Neural progenitor cell (in vitro differentiated cells): ENCODE data around the gene CCL14. TPM values are rescaled to one million over a fixed set of nuclear protein-coding genes. Genes with fewer than 3 reads are reported as not detected.
A peak's percentile ranks its signal among the peaks of the same experiment; 100 is the strongest.

ENCODE experiments used
- DNase-seq: peaks from one replicate; pipeline ENCODE4 v3.0.0-alpha.2; 2016; ENCODE audit warnings: low spot score
- H2AFZ ChIP-seq: fragments of 200-600 bp; sonication (generic); replicated peaks from 2 replicates; pipeline ENCODE4 v1.6.1; 2016; ENCODE audit warnings: antibody characterized with exemption
- H3F3A ChIP-seq: fragments of 200-600 bp; sonication (generic); 2 replicates; pipeline ENCODE4 v1.6.1; 2016; ENCODE audit warnings: antibody characterized with exemption, low read depth
- H3K27ac ChIP-seq: fragments of 200-600 bp; sonication (generic); 2 replicates; pipeline ENCODE4 v1.5.1; 2016; ENCODE audit warnings: mild to moderate bottlenecking
- H3K27me3 ChIP-seq: fragments of 200-600 bp; sonication (generic); 2 replicates; pipeline ENCODE4 v1.6.1; 2016; ENCODE audit warnings: mild to moderate bottlenecking, moderate library complexity
- H3K36me3 ChIP-seq: fragments of 200-600 bp; sonication (generic); 2 replicates; pipeline ENCODE4 v1.5.1; 2016
- H3K4me1 ChIP-seq: fragments of 200-600 bp; sonication (generic); 2 replicates; pipeline ENCODE4 v1.6.1; 2016; ENCODE audit warnings: mixed run types
- H3K4me2 ChIP-seq: fragments of 200-600 bp; sonication (generic); 2 replicates; pipeline ENCODE4 v1.6.1; 2016
- H3K4me3 ChIP-seq: fragments of 200-600 bp; sonication (generic); 2 replicates; pipeline ENCODE4 v1.5.1; 2016
- H3K79me2 ChIP-seq: fragments of 200-600 bp; sonication (generic); 2 replicates; pipeline ENCODE4 v1.6.1; 2016; ENCODE audit warnings: low read depth
- H3K9ac ChIP-seq: fragments of 200-600 bp; sonication (generic); 2 replicates; pipeline ENCODE4 v1.6.1; 2016
- H3K9me3 ChIP-seq: fragments of 200-600 bp; sonication (generic); 2 replicates; pipeline ENCODE4 v1.5.1; 2016; ENCODE audit warnings: low read depth
- H4K20me1 ChIP-seq: fragments of 200-600 bp; sonication (generic); 2 replicates; pipeline ENCODE4 v1.6.1; 2016; ENCODE audit warnings: low read depth
- H3K27ac Mint-ChIP-seq: 3 replicates; pipeline ENCODE4 v1.8.0; 2021; ENCODE audit warnings: mixed read lengths
- H3K27me3 Mint-ChIP-seq: 2 replicates; pipeline ENCODE4 v1.8.0; 2022; ENCODE audit warnings: low read depth, mild to moderate bottlenecking, inconsistent platforms, moderate library complexity, mixed read lengths; ENCODE audit not compliant: insufficient read depth
- H3K36me3 Mint-ChIP-seq: 3 replicates; pipeline ENCODE4 v1.8.0; 2021; ENCODE audit warnings: mixed read lengths
- H3K4me1 Mint-ChIP-seq: 3 replicates; pipeline ENCODE4 v1.8.0; 2021; ENCODE audit warnings: mixed read lengths
- H3K4me3 Mint-ChIP-seq: 3 replicates; pipeline ENCODE4 v1.8.0; 2021; ENCODE audit warnings: mild to moderate bottlenecking, moderate library complexity, mixed read lengths
- H3K9me3 Mint-ChIP-seq: 3 replicates; pipeline ENCODE4 v1.8.0; 2020; ENCODE audit warnings: mixed read lengths
- CTCF ChIP-seq: fragments of 200-600 bp; sonication (generic); IDR thresholded peaks from 2 replicates; pipeline ENCODE4 v1.5.1; 2017; ENCODE audit warnings: antibody characterized with exemption, mild to moderate bottlenecking
- EZH2 ChIP-seq: fragments of 200-600 bp; sonication (generic); IDR thresholded peaks from 2 replicates; pipeline ENCODE4 v1.6.1; 2017; ENCODE audit warnings: antibody characterized with exemption, mild to moderate bottlenecking, moderate library complexity
- EZH2phosphoT487 ChIP-seq: fragments of 200-600 bp; sonication (generic); IDR thresholded peaks from 2 replicates; pipeline ENCODE4 v1.6.1; 2017; ENCODE audit warnings: antibody characterized with exemption
- total RNA-seq: library from RNA; depleted of rRNA; stranded (reverse); fragments of >200 nt; gene quantifications from 2 replicates; pipeline ENCODE4 v1.2.3, GENCODE V29; 2015; ENCODE audit warnings: low replicate concordance

The CCL14 gene
- total RNA-seq, 1 donor from 2014 or later: not detected

DNA sequence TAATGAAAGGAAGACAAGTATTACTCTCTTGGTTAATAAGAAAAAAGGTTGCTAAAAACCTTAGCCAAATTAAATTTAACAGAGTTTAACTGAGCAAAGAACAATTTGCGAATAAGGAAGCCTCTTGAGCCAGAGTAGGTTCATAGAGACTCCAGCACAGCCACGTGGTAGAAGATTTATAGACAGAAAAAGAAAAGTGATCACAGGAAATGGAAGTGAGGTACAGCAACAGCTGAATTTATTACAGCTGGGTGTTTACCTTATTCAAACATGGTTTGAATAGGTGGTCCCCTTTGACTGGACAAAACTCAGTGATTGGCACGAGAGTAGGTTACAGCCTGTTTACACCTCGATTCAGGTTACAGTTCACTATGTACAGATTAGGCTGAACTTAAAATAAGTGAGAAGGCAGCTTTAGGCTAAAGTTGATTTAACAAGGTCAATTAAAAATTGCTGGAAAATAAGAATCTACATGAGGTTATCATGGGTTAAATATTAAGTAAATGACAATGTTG lies 18.1 kb upstream of the CCL14 start:
- H3K27me3 Mint-ChIP-seq: peaks cover 3% of the 10 kb centered on the region
- H3K36me3 Mint-ChIP-seq: no peaks in the 10 kb centered on the region
- TF ChIP-seq EZH2phosphoT487: no peak
- no peak for TF ChIP-seq CTCF
- TF ChIP-seq EZH2: no peak
- Histone ChIP-seq H3K9ac (no peak overlapping the region), H3F3A (no peaks in the 10 kb centered on the region), H4K20me1 (no peaks in the 10 kb centered on the region), H2AFZ (no peak overlapping the region), H3K9me3 (no peaks in the 10 kb centered on the region), H3K4me3 (no peak overlapping the region), H3K79me2 (no peaks in the 10 kb centered on the region), H3K27me3 (no peaks in the 10 kb centered on the region), H3K4me2 (no peak overlapping the region), H3K4me1 (no peaks in the 10 kb centered on the region), H3K27ac (no peak overlapping the region), H3K36me3 (no peaks in the 10 kb centered on the region)
- no peak overlapping the region for H3K4me3 Mint-ChIP-seq
- no peak overlapping the region for H3K27ac Mint-ChIP-seq
- H3K9me3 Mint-ChIP-seq: peaks cover 3% of the 10 kb centered on the region
- DNase-seq: no peak
- peaks cover 15% of the 10 kb centered on the region for H3K4me1 Mint-ChIP-seq

- H3K9ac ChIP-seq: no peak overlapping the region
- H3K9me3 ChIP-seq: no peaks in the 10 kb centered on the region
- no peaks in the 10 kb centered on the region for H3K79me2 ChIP-seq
- Mint-ChIP-seq H3K4me3 (no peak overlapping the region), H3K36me3 (no peaks in the 10 kb centered on the region), H3K27me3 (peaks cover 3% of the 10 kb centered on the region), H3K4me1 (peaks cover 15% of the 10 kb centered on the region), H3K27ac (no peak overlapping the region), H3K9me3 (peaks cover 3% of the 10 kb centered on the region)
- H2AFZ ChIP-seq: no peak overlapping the region
- H3K4me2 ChIP-seq: no peak overlapping the region
- no peak for TF ChIP-seq EZH2phosphoT487
- H3K36me3 ChIP-seq: no peaks in the 10 kb centered on the region
- no peak for DNase-seq
- no peaks in the 10 kb centered on the region for H3K27me3 ChIP-seq
- no peak overlapping the region for H3K27ac ChIP-seq
- no peaks in the 10 kb centered on the region for H3F3A ChIP-seq
- no peaks in the 10 kb centered on the region for H4K20me1 ChIP-seq
- H3K4me1 ChIP-seq: no peaks in the 10 kb centered on the region
- H3K4me3 ChIP-seq: no peak overlapping the region
These were observed 16.1 kb upstream of the CCL14 start for GRCh38 chr17:36002631-36003030.

DNA sequence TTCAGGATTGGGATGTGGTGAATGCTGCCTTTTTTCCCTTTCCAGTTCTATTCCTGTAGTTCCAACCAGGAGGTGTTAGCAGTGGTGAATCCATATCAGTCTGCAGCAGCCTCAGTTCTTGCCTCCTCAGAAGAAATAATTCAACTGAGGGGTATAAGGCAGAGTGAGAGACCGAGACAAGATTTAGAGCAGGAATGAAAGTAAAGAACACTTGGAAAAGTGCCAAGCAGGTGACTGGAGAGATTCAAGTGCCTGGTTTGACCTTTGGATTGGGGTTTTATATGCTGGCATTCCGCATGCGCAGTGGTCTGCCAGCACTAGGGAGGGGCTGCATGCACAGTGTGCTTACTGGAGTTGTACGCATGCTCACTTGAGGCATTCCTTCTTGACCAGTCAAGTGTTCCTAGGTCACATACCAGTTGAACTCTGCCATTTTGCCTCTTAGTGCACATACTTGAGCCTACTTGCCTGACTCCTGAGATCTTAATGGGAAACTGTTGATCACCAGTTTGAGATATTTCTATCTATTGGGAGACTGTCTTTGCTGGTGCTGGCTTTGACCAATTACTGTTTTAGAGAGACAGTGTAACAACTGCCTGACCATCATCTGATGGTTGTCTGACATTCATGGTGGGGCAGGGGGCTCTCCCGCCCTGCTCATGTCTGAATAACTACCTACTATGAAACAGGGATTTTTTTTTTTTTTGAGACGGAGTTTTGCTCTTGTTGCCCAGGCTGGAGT lies 15.5 kb upstream of the CCL14 start:
- H3K4me2 ChIP-seq: no peak overlapping the region
- no peak overlapping the region for H2AFZ ChIP-seq
- H3K4me3 ChIP-seq: no peak overlapping the region
- H3K27me3 Mint-ChIP-seq: peaks cover 3% of the 10 kb centered on the region
- H3K4me1 ChIP-seq: no peaks in the 10 kb centered on the region
- H3K4me1 Mint-ChIP-seq: peaks cover 15% of the 10 kb centered on the region
- H3K36me3 Mint-ChIP-seq: no peaks in the 10 kb centered on the region
- H3K27me3 ChIP-seq: no peaks in the 10 kb centered on the region
- H3K27ac Mint-ChIP-seq: peak overlapping the region; percentile 21
- TF ChIP-seq CTCF: no peak
- TF ChIP-seq EZH2: no peak
- TF ChIP-seq EZH2phosphoT487: no peak
- H3K4me3 Mint-ChIP-seq: no peak overlapping the region
- peaks cover 3% of the 10 kb centered on the region for H3K9me3 Mint-ChIP-seq
- no peaks in the 10 kb centered on the region for H3K36me3 ChIP-seq
- H3K9me3 ChIP-seq: no peaks in the 10 kb centered on the region
- H3K9ac ChIP-seq: no peak overlapping the region
- H4K20me1 ChIP-seq: no peaks in the 10 kb centered on the region
- no peak overlapping the region for H3K27ac ChIP-seq
- peak; percentile 4 for DNase-seq
- no peaks in the 10 kb centered on the region for H3F3A ChIP-seq
- H3K79me2 ChIP-seq: no peaks in the 10 kb centered on the region

GRCh38 chr17:36001110-36001771 lies 14.7 kb upstream of the CCL14 start, which contains the start of gene CCL15:
Gene CCL15 (minus strand): TSS chr17:36001553. CDS start chr17:36001492, 61 bp downstream.
- peak within 1 kb of the TSS; percentile 21 for H3K27ac Mint-ChIP-seq
- peak within 1 kb of the TSS; percentile 36 for H3K4me3 Mint-ChIP-seq
- H3K9me3 ChIP-seq: no peaks in the 10 kb centered on the region
- no peak within 1 kb of the TSS for H3K4me3 ChIP-seq
- no peaks in the 10 kb centered on the region for H4K20me1 ChIP-seq
- no peaks in the 10 kb centered on the region for H3F3A ChIP-seq
- H3K36me3 Mint-ChIP-seq: no peaks in the 10 kb centered on the region
- no peak within 1 kb of the TSS for H3K27ac ChIP-seq
- H3K36me3 ChIP-seq: no peaks in the 10 kb centered on the region
- peaks cover 6% of the 10 kb centered on the region for H3K27me3 Mint-ChIP-seq
- H3K27me3 ChIP-seq: no peaks in the 10 kb centered on the region
- DNase-seq: no peak
- H3K9ac ChIP-seq: no peak within 1 kb of the TSS
- H2AFZ ChIP-seq: no peak within 1 kb of the TSS
- H3K79me2 ChIP-seq: no peaks in the 10 kb centered on the region
- H3K4me1 Mint-ChIP-seq: peaks cover 15% of the 10 kb centered on the region
- H3K4me1 ChIP-seq: no peaks in the 10 kb centered on the region
- peaks cover 3% of the 10 kb centered on the region for H3K9me3 Mint-ChIP-seq
- TF ChIP-seq EZH2phosphoT487: no peak
- no peak for TF ChIP-seq CTCF
- TF ChIP-seq EZH2: no peak
- no peak within 1 kb of the TSS for H3K4me2 ChIP-seq
